GM10266 (cell line): ENCODE results near the gene UST.

Source experiments
- DNase-seq: peaks from one replicate; pipeline ENCODE4 v3.0.0; 2012; ENCODE audit errors: extremely low spot score
- CTCF ChIP-seq: IDR thresholded peaks from 2 replicates; pipeline ENCODE4 v1.5.1; 2012; ENCODE audit warnings: mild to moderate bottlenecking, low read depth; ENCODE audit not compliant: control insufficient read depth, insufficient read depth; ENCODE audit errors: missing control alignments

UST gene

GRCh38 chr6:149015535-149016525 lies 269.0 kb downstream of the UST start:
- DNase-seq = no peak
- TF ChIP-seq CTCF = no peak

DNA sequence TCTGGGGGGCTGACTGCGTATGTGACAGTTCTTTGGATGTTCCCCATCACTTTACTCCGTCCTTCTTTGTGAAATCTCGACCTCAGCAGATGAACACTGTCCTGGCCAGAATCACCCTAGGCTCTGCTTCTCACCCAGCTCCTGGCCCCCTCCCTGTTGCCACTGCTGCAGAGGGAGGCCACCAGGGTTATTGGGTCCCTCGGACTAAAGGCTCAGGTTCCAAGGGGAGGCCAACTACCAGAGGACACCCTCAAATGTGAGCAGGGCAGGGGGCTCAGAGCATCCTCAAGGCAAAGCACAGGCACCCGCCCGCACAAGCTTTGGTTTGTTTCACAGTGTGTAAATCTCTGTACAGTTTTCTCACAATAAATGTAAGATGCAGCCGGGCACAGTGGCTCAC lies 269.9 kb downstream of the UST start:
- no peak for TF ChIP-seq CTCF
- DNase-seq = no peak

DNA sequence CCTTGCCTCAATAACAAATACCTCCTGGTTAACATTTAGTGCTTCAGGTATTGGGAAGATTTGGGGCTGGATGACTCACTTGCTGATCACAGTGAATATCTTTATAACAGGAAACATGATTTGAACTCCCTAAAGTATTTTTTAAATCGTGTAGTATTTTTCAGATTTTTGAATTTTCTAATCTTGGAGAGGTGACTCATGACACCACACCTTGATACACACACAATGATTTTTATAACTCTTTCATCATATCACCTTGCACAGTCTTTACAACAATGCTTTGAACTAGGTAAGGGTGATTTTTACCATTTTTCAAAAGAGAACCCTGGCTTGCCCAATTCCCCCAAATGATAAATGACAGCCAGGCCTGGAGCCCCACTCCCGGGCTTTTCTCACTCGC lies 273.5 kb downstream of the UST start:
- no peak for TF ChIP-seq CTCF
- no peak for DNase-seq

GRCh38 chr6:149024361-149024760 lies 277.5 kb downstream of the UST start:
- no peak for TF ChIP-seq CTCF
- no peak for DNase-seq

DNA sequence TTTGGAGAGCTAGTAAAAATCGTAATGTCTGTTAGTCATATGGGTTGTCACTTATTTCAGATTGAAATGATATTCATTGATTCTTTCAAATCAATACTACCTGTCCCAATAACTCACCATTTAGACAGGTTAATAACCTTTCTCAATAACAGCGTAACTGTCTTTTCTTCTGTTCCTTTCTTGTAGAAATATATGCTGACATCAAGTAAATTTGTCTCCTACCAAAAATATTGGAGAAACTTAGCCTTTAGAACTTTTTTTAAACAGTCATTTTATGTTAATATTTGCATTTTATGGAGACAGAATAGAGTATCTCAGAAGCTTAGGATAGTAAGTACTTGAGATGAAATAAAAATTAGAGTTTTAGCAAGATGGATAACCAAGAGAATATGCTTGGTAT lies 278.2 kb downstream of the UST start:
- no peak for TF ChIP-seq CTCF
- DNase-seq = no peak

DNA sequence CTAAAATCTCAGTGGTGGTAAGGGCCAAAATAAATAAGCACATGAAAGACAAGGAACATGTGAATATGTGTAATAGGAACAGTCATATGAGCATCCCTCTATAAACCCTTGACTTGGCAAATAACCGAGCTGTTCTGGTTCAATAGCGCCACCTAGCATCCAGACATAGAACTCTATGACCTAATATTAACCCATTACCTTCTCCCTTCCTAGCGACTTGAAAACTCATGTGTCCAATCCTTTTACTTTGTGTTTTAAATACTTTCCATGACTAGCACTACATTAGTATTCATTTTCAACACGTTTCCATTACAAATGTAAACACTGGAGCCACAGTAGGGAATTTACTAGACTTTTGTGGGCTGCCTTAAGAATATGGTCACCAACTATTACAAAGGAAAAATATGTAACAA lies 279.7 kb downstream of the UST start:
- peak; percentile 15 for TF ChIP-seq CTCF
- DNase-seq = no peak

GRCh38 chr6:149027484-149027883 lies 280.7 kb downstream of the UST start:
- TF ChIP-seq CTCF = no peak
- DNase-seq = no peak
